ENCODE data around the gene BUD23.
"Not testable (repeated sequence)": the region's sequence is repeated elsewhere in the genome, so short reads cannot be mapped to it uniquely, and the experiment has no call there.

Gene BUD23

DNA sequence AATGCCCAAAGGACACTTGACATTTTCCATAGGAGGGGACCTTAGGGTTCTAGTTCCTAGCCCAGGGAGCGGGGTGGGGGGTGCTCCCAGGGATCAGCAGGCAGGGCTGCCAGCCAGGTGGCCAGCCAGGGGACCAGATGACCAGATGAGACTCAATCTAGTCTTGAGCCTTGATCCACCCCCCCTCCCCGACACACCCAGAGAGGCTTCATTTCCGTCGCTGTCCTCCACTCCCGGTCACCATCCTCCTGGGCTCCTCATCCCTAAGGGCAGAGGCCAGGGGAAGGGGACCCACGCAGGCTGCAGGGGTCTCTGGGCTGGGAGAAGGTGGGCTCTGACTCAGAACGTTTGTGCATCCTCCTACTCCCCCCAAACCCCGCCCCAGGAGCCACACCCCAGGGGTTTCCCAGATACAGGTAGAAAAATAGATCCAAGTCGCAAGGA lies 35.1 kb downstream of the BUD23 start:
- Histone ChIP-seq H3K4me1 (ENCODE audit: control insufficient read depth, insufficient read depth, low read length) (peaks cover 3% of the 10 kb centered on the region), H3K4me3 (ENCODE audit: insufficient read depth, low read depth, low read length) (peak overlapping the region; percentile 89), H3K36me3 (ENCODE audit: control insufficient read depth, insufficient read depth, low read length) (no peaks in the 10 kb centered on the region), H3K27ac (ENCODE audit: insufficient read depth, low read depth, low read length, poor library complexity, severe bottlenecking) (no peak overlapping the region), H3K27me3 (ENCODE audit: control insufficient read depth, insufficient read depth, low read length, poor library complexity, severe bottlenecking) (peaks cover 24% of the 10 kb centered on the region), H3K9me3 (ENCODE audit: control insufficient read depth, low read length) (no peaks in the 10 kb centered on the region)
- 55 to 61% methylated on average over 9 of the region's 9 CpGs for WGBS, 2 experiments

- H3K27ac ChIP-seq (ENCODE audit: insufficient read depth, low read depth, low read length, poor library complexity, severe bottlenecking): no peak within 1 kb of the TSS
These were observed 35.8 kb downstream of the BUD23 start, which contains the start of gene STX1A for GRCh38 chr7:73718905-73719805. TSS of gene STX1A (minus strand) at chr7:73719669. CDS start at chr7:73719631, 38 bp downstream.

DNA sequence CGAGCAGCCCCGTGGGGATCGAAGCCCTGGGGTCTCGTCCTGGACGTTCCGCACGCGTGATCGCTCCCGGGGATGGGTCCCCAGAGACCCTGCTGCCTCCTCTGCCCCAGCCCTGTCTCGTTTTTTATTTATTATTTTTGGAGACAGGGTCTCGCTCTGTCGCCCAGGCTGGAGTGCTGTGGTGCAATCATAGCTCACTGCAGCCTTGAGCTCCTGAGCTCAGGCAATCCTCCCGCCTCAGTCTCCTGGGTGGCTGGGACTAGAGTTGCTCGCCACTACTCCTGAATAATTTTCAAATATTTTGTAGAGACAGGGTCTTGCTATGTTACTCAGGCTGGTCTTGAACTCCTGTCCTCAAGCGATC lies 36.4 kb downstream of the BUD23 start:
- Histone ChIP-seq H3K36me3 (ENCODE audit: control insufficient read depth, insufficient read depth, low read length) (no peaks in the 10 kb centered on the region), H3K4me3 (ENCODE audit: insufficient read depth, low read depth, low read length) (no peak overlapping the region), H3K4me1 (ENCODE audit: control insufficient read depth, insufficient read depth, low read length) (peaks cover 3% of the 10 kb centered on the region), H3K27me3 (ENCODE audit: control insufficient read depth, insufficient read depth, low read length, poor library complexity, severe bottlenecking) (peaks cover 24% of the 10 kb centered on the region), H3K9me3 (ENCODE audit: control insufficient read depth, low read length) (no peaks in the 10 kb centered on the region), H3K27ac (ENCODE audit: insufficient read depth, low read depth, low read length, poor library complexity, severe bottlenecking) (no peak overlapping the region)
- WGBS, 2 experiments: 13% methylated on average over 16 of the region's 16 CpGs

More at GRCh38 chr7:73718905-73719805, 35.8 kb downstream of the BUD23 start, which contains the start of gene STX1A:
- Histone ChIP-seq H3K4me1 (ENCODE audit: control insufficient read depth, insufficient read depth, low read length) (peaks cover 3% of the 10 kb centered on the region), H3K36me3 (ENCODE audit: control insufficient read depth, insufficient read depth, low read length) (no peaks in the 10 kb centered on the region), H3K4me3 (ENCODE audit: insufficient read depth, low read depth, low read length) (peak within 1 kb of the TSS; percentile 89), H3K27me3 (ENCODE audit: control insufficient read depth, insufficient read depth, low read length, poor library complexity, severe bottlenecking) (peaks cover 24% of the 10 kb centered on the region), H3K9me3 (ENCODE audit: control insufficient read depth, low read length) (no peaks in the 10 kb centered on the region)
- 2 to 3% methylated on average over 95 to 96 of the region's 96 CpGs for WGBS, 2 experiments

- peaks cover 24% of the 10 kb centered on the region for H3K27me3 ChIP-seq (ENCODE audit: control insufficient read depth, insufficient read depth, low read length, poor library complexity, severe bottlenecking)
- H3K4me3 ChIP-seq (ENCODE audit: insufficient read depth, low read depth, low read length); H3K4me1 ChIP-seq (ENCODE audit: control insufficient read depth, insufficient read depth, low read length); H3K36me3 ChIP-seq (ENCODE audit: control insufficient read depth, insufficient read depth, low read length); H3K27ac ChIP-seq (ENCODE audit: insufficient read depth, low read depth, low read length, poor library complexity, severe bottlenecking); H3K9me3 ChIP-seq (ENCODE audit: control insufficient read depth, low read length): not testable (repeated sequence)
- WGBS, 2 experiments: 92 to 93% methylated on average over 9 of the region's 9 CpGs
These were observed 37.0 kb downstream of the BUD23 start for GRCh38 chr7:73720443-73720842.

- Histone ChIP-seq H3K9me3 (ENCODE audit: control insufficient read depth, low read length) (no peaks in the 10 kb centered on the region), H3K27me3 (ENCODE audit: control insufficient read depth, insufficient read depth, low read length, poor library complexity, severe bottlenecking) (peaks cover 24% of the 10 kb centered on the region), H3K4me3 (ENCODE audit: insufficient read depth, low read depth, low read length) (no peak overlapping the region), H3K4me1 (ENCODE audit: control insufficient read depth, insufficient read depth, low read length) (peaks cover 3% of the 10 kb centered on the region), H3K27ac (ENCODE audit: insufficient read depth, low read depth, low read length, poor library complexity, severe bottlenecking) (no peak overlapping the region), H3K36me3 (ENCODE audit: control insufficient read depth, insufficient read depth, low read length) (no peaks in the 10 kb centered on the region)
- WGBS, 2 experiments: 90 to 96% methylated on average over 3 of the region's 3 CpGs
These were observed 38.0 kb downstream of the BUD23 start for GRCh38 chr7:73721377-73721817.

GRCh38 chr7:73722182-73722581 lies 38.8 kb downstream of the BUD23 start:
- H3K27me3 ChIP-seq (ENCODE audit: control insufficient read depth, insufficient read depth, low read length, poor library complexity, severe bottlenecking): peaks cover 24% of the 10 kb centered on the region
- 88 to 90% methylated on average over 4 of the region's 4 CpGs for WGBS, 2 experiments
- H3K36me3 ChIP-seq (ENCODE audit: control insufficient read depth, insufficient read depth, low read length); H3K27ac ChIP-seq (ENCODE audit: insufficient read depth, low read depth, low read length, poor library complexity, severe bottlenecking); H3K9me3 ChIP-seq (ENCODE audit: control insufficient read depth, low read length); H3K4me3 ChIP-seq (ENCODE audit: insufficient read depth, low read depth, low read length); H3K4me1 ChIP-seq (ENCODE audit: control insufficient read depth, insufficient read depth, low read length): not testable (repeated sequence)

GRCh38 chr7:73722785-73723184 lies 39.4 kb downstream of the BUD23 start:
- no peak overlapping the region for H3K27ac ChIP-seq (ENCODE audit: insufficient read depth, low read depth, low read length, poor library complexity, severe bottlenecking)
- no peaks in the 10 kb centered on the region for H3K36me3 ChIP-seq (ENCODE audit: control insufficient read depth, insufficient read depth, low read length)
- no peaks in the 10 kb centered on the region for H3K9me3 ChIP-seq (ENCODE audit: control insufficient read depth, low read length)
- H3K27me3 ChIP-seq (ENCODE audit: control insufficient read depth, insufficient read depth, low read length, poor library complexity, severe bottlenecking): peaks cover 24% of the 10 kb centered on the region
- H3K4me1 ChIP-seq (ENCODE audit: control insufficient read depth, insufficient read depth, low read length): peaks cover 3% of the 10 kb centered on the region
- H3K4me3 ChIP-seq (ENCODE audit: insufficient read depth, low read depth, low read length): no peak overlapping the region
- WGBS, 2 experiments: 86 to 89% methylated on average over 6 of the region's 6 CpGs

DNA sequence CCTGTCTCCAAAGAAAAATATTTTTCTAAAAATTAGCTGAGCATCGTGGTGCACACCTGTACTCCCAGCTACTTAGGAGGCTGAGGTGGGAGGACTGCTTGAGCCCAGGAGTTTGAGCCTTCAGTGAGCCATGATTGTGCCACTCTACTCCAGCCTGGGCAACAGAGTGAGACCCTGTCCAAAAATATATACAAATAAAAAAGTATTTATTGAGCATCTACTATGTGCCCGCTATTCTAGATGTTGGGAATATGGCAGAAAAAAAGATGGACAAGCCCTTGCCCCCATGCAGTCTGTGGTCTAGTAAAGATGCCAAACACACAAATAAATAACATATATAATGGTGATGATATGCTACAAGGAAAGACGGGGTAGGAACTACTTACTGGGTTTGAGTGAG lies 40.4 kb downstream of the BUD23 start:
- 89 to 96% methylated on average over 1 of the region's 3 CpGs for WGBS, 2 experiments
- no peak overlapping the region for H3K4me3 ChIP-seq (ENCODE audit: insufficient read depth, low read depth, low read length)
- no peaks in the 10 kb centered on the region for H3K36me3 ChIP-seq (ENCODE audit: control insufficient read depth, insufficient read depth, low read length)
- no peaks in the 10 kb centered on the region for H3K4me1 ChIP-seq (ENCODE audit: control insufficient read depth, insufficient read depth, low read length)
- no peaks in the 10 kb centered on the region for H3K9me3 ChIP-seq (ENCODE audit: control insufficient read depth, low read length)
- H3K27me3 ChIP-seq (ENCODE audit: control insufficient read depth, insufficient read depth, low read length, poor library complexity, severe bottlenecking): peaks cover 15% of the 10 kb centered on the region
- H3K27ac ChIP-seq (ENCODE audit: insufficient read depth, low read depth, low read length, poor library complexity, severe bottlenecking): no peak overlapping the region

- Histone ChIP-seq H3K4me1 (ENCODE audit: control insufficient read depth, insufficient read depth, low read length) (no peaks in the 10 kb centered on the region), H3K4me3 (ENCODE audit: insufficient read depth, low read depth, low read length) (no peak overlapping the region), H3K27me3 (ENCODE audit: control insufficient read depth, insufficient read depth, low read length, poor library complexity, severe bottlenecking) (no peaks in the 10 kb centered on the region), H3K27ac (ENCODE audit: insufficient read depth, low read depth, low read length, poor library complexity, severe bottlenecking) (no peak overlapping the region), H3K9me3 (ENCODE audit: control insufficient read depth, low read length) (no peaks in the 10 kb centered on the region), H3K36me3 (ENCODE audit: control insufficient read depth, insufficient read depth, low read length) (no peaks in the 10 kb centered on the region)
- 83 to 93% methylated on average over 1 of the region's 1 CpG for WGBS, 2 experiments
These were observed 42.7 kb downstream of the BUD23 start for GRCh38 chr7:73726083-73726466.

GRCh38 chr7:73727952-73728351 lies 44.6 kb downstream of the BUD23 start:
- Histone ChIP-seq H3K4me1 (ENCODE audit: control insufficient read depth, insufficient read depth, low read length) (no peaks in the 10 kb centered on the region), H3K36me3 (ENCODE audit: control insufficient read depth, insufficient read depth, low read length) (no peaks in the 10 kb centered on the region), H3K27ac (ENCODE audit: insufficient read depth, low read depth, low read length, poor library complexity, severe bottlenecking) (no peak overlapping the region), H3K27me3 (ENCODE audit: control insufficient read depth, insufficient read depth, low read length, poor library complexity, severe bottlenecking) (no peaks in the 10 kb centered on the region), H3K9me3 (ENCODE audit: control insufficient read depth, low read length) (no peaks in the 10 kb centered on the region), H3K4me3 (ENCODE audit: insufficient read depth, low read depth, low read length) (no peak overlapping the region)
- 64 to 67% methylated on average over 3 of the region's 3 CpGs for WGBS, 2 experiments
